A549 (cell line): Measurements from ENCODE around the gene DMRT3. TPM values are rescaled to one million over a fixed set of nuclear protein-coding genes. Genes with fewer than 3 reads are reported as not detected.

Experiments
- ATAC-seq, 2 experiments: fragments of 200-7000 bp in 1 of 2; fragments of >200 bp in 1 of 2; cut with Nextera tagmentation in 1 of 2; cut with Tn5 transposase in 1 of 2; 3 replicates each; pipeline versions ENCODE4 v1.8.0 to v1.9.1; 2018 to 2020; ENCODE audit warnings: mild to moderate bottlenecking in 1 of 2, moderate library complexity in 1 of 2
- CTCF ChIA-PET: fragments of 300-600 bp; sonication (Branson Sonifier 250); formaldehyde crosslinking; extraction: SDS; loops from one replicate; lab custom pipeline; 2021; ENCODE audit warnings: antibody characterized with exemption, inconsistent platforms; lab: Yijun Ruan, JAX
- POLR2A ChIA-PET: fragments of 350-600 bp; formaldehyde crosslinking; extraction: SDS; loops from one replicate; lab custom pipeline; 2021; ENCODE audit warnings: antibody characterized with exemption, inconsistent platforms; lab: Yijun Ruan, JAX
- DNase-seq, 2 experiments: peaks; one replicate each; pipeline versions ENCODE4 v3.0.0 to v3.0.0-alpha.2; 2011 to 2016; ENCODE audit warnings: low read depth in 1 of 2, low spot score in 1 of 2
- FAIRE-seq: peaks from 2 replicates; lab custom pipeline; 2011; peaks lifted over from hg19 to GRCh38; lab: Jason Lieb, UNC
- H3K27ac ChIP-seq, 2 experiments: fragments of >200 bp; sonication (Bioruptor Twin); formaldehyde crosslinking; 3 replicates each; pipeline ENCODE4 v1.5.1; 2016 to 2017
- H3K4me1 ChIP-seq: fragments of >200 bp; sonication (Bioruptor Twin); formaldehyde crosslinking; 3 replicates; pipeline ENCODE4 v1.6.1; 2016
- H3K4me2 ChIP-seq: fragments of >200 bp; sonication (Bioruptor Twin); formaldehyde crosslinking; 3 replicates; pipeline ENCODE4 v1.6.1; 2016
- H3K4me3 ChIP-seq: fragments of >200 bp; sonication (Bioruptor Twin); formaldehyde crosslinking; 3 replicates; pipeline ENCODE4 v1.5.1; 2016
- H3K9me3 ChIP-seq: fragments of >200 bp; sonication (Bioruptor Twin); formaldehyde crosslinking; 3 replicates; pipeline ENCODE4 v1.6.1; 2016
- ATOH8 ChIP-seq: fragments of 250-450 bp; sonication (Bioruptor Pico); IDR thresholded peaks from 2 replicates; pipeline ENCODE4 v1.5.0; 2020; ENCODE audit warnings: low read depth, mild to moderate bottlenecking, moderate library complexity
- CBX8 ChIP-seq: fragments of 200-600 bp; sonication (generic); IDR thresholded peaks from 2 replicates; pipeline ENCODE4 v1.6.1; 2016
- ELK1 ChIP-seq: fragments of 150-350 bp; IDR thresholded peaks from 2 replicates; pipeline ENCODE4 v1.6.1; 2014; ENCODE audit warnings: low read depth, mild to moderate bottlenecking, low read length
- EP300 ChIP-seq, 2 experiments: fragments of >200 bp; sonication (Bioruptor Twin); formaldehyde crosslinking; IDR thresholded peaks; 2 replicates in 1 of 2; 3 replicates in 1 of 2; pipeline ENCODE4 v1.6.1; 2016 to 2017
- FOSB ChIP-seq: fragments of 250-450 bp; sonication (Bioruptor Pico); IDR thresholded peaks from 2 replicates; pipeline ENCODE4 v1.5.0; 2020; ENCODE audit warnings: mild to moderate bottlenecking, moderate library complexity
- HES2 ChIP-seq: fragments of >200 bp; sonication (Bioruptor Twin); formaldehyde crosslinking; IDR thresholded peaks from 2 replicates; pipeline ENCODE4 v1.6.1; 2016
- HEYL ChIP-seq: fragments of 250-450 bp; sonication (Bioruptor Pico); IDR thresholded peaks from 2 replicates; pipeline ENCODE4 v1.8.0; 2021; ENCODE audit warnings: mild to moderate bottlenecking, moderate library complexity
- HOXA7 ChIP-seq: fragments of 250-450 bp; sonication (Bioruptor Pico); IDR thresholded peaks from 2 replicates; pipeline ENCODE4 v1.5.0; 2020; ENCODE audit warnings: mild to moderate bottlenecking, moderate library complexity
- HOXB13 ChIP-seq: fragments of 250-450 bp; sonication (Bioruptor Pico); IDR thresholded peaks from 2 replicates; pipeline ENCODE4 v1.5.0; 2020; ENCODE audit warnings: low read depth, mild to moderate bottlenecking, moderate library complexity
- HOXB5 ChIP-seq: fragments of 250-450 bp; sonication (Bioruptor Pico); IDR thresholded peaks from 2 replicates; pipeline ENCODE4 v1.5.0; 2020; ENCODE audit warnings: mild to moderate bottlenecking, moderate library complexity
- JUNB ChIP-seq: fragments of >200 bp; sonication (Bioruptor Twin); formaldehyde crosslinking; IDR thresholded peaks from 2 replicates; pipeline ENCODE4 v1.6.1; 2016
- MAX ChIP-seq: IDR thresholded peaks from 2 replicates; pipeline ENCODE4 v1.6.1; 2012
- MYC ChIP-seq: IDR thresholded peaks from 2 replicates; pipeline ENCODE4 v1.6.1; 2012; ENCODE audit warnings: mild to moderate bottlenecking, inconsistent platforms, low read length, improper control_type of control experiment, borderline replicate concordance
- NR3C1 ChIP-seq: fragments of >200 bp; sonication (Bioruptor Twin); formaldehyde crosslinking; IDR thresholded peaks from 3 replicates; pipeline ENCODE4 v1.6.1; 2017
- PBX3 ChIP-seq: IDR thresholded peaks from 2 replicates; pipeline ENCODE4 v1.6.1; 2012
- POLR2AphosphoS2 ChIP-seq: conservative IDR thresholded peaks from 2 replicates; pipeline ENCODE4 v1.6.1; 2012; ENCODE audit warnings: low read length, improper control_type of control experiment, inconsistent platforms
- RAD21 ChIP-seq, 2 experiments: fragments of >200 bp in 1 of 2; sonication (Bioruptor Twin) in 1 of 2; formaldehyde crosslinking in 1 of 2; IDR thresholded peaks in 1 of 2; conservative IDR thresholded peaks in 1 of 2; 2 replicates in 1 of 2; 3 replicates in 1 of 2; pipeline ENCODE4 v1.6.1; 2012 to 2018; ENCODE audit warnings: inconsistent platforms in 1 of 2
- RNF2 ChIP-seq: fragments of 200-600 bp; sonication (generic); IDR thresholded peaks from 2 replicates; pipeline ENCODE4 v1.6.1; 2016; ENCODE audit warnings: low read depth, mild to moderate bottlenecking, antibody characterized with exemption, moderate library complexity, borderline replicate concordance
- SMC3 ChIP-seq: fragments of >200 bp; sonication (Bioruptor Twin); formaldehyde crosslinking; IDR thresholded peaks from 3 replicates; pipeline ENCODE4 v1.6.1; 2018; ENCODE audit warnings: inconsistent platforms
- SREBF2 ChIP-seq: fragments of 450-650 bp; IDR thresholded peaks from 2 replicates; pipeline ENCODE4 v1.6.1; 2014; ENCODE audit warnings: mild to moderate bottlenecking, moderate library complexity
- ZC3H11A ChIP-seq: fragments of 450-650 bp; IDR thresholded peaks from 2 replicates; pipeline ENCODE4 v1.6.1; 2014; ENCODE audit warnings: antibody characterized with exemption, mild to moderate bottlenecking
- WGBS: methylation state at CpG from one replicate; pipeline ENCODE4 v1.1.6; 2017; ENCODE audit errors: missing lambda C conversion rate; 5-methylcytosine and 5-hydroxymethylcytosine counted together
- polyA plus RNA-seq, 4 experiments: library from polyadenylated mRNA; depleted of rRNA in 3 of 4; stranded (reverse); fragments of >200 nt; fragmentation: RNase III in 1 of 4; extraction: RNeasy Plus Mini Kit Qiagen cat#74134 plus additional on column Dnase treatment in 1 of 4; gene quantifications; 2 replicates in 3 of 4; 3 replicates in 1 of 4; pipeline ENCODE4 v1.2.3, GENCODE V29; 2011 to 2017

The DMRT3 gene
- polyA plus RNA-seq, 2 of the 4 experiments (the other 2 are of a cell fraction) = not detected

GRCh38 chr9:967903-968641 is 8.4 kb upstream of the DMRT3 start:
- DNase-seq (no peak), ATAC-seq (peak in 1 of 2 experiments; percentile 55; a peak in 3 of 6 replicates), FAIRE-seq (no peak)
- WGBS = 3% methylated on average over 15 of the region's 15 CpGs
- Histone ChIP-seq H3K4me1 (no peaks in the 10 kb centered on the region), H3K4me3 (no peak overlapping the region), H3K4me2 (peak overlapping the region; percentile 33), H3K27ac (no peak overlapping the region), H3K9me3 (peaks cover 3% of the 10 kb centered on the region; the same call in 1 of the 3 replicates)
- TF ChIP-seq ATOH8 (no peak), POLR2AphosphoS2 (no peak), MYC (no peak), HOXB13 (CRISPR knock-in tag) (no peak), RAD21 (conservative IDR thresholded peaks at IDR 0.05 in 1 of 2, IDR thresholded peaks at IDR 0.05 in 1 of 2) (no peak)
- ChIA-PET POLR2A (no interaction called here), CTCF (no interaction called here)

GRCh38 chr9:969310-970150 is 6.9 kb upstream of the DMRT3 start:
- ChIA-PET POLR2A (no interaction called here), CTCF (interaction anchor here (0.5 kb wide), 2 partner anchors 194 to 659 kb away, joined by 3 read pairs; no protein-coding TSS in a partner anchor)
- FAIRE-seq (no peak), DNase-seq (no peak), ATAC-seq (no peak; a peak in 2 of 6 replicates)
- TF ChIP-seq SREBF2 (no peak), FOSB (CRISPR knock-in tag) (no peak), MYC (no peak), HEYL (CRISPR knock-in tag) (no peak), SMC3 (no peak), MAX (no peak), HES2 (no peak), RNF2 (no peak), ZC3H11A (no peak), HOXB5 (CRISPR knock-in tag) (no peak), HOXA7 (no peak), JUNB (no peak), CBX8 (no peak), NR3C1 (no peak), PBX3 (no peak), ELK1 (no peak), EP300 (IDR thresholded peaks at IDR 0.05) (no peak)
- WGBS = 67% methylated on average over 37 of the region's 49 CpGs
- no peak overlapping the region for H3K4me3 ChIP-seq
- H3K4me2 ChIP-seq = no peak overlapping the region
- no peak overlapping the region for H3K27ac ChIP-seq
- H3K4me1 ChIP-seq = no peaks in the 10 kb centered on the region
- H3K9me3 ChIP-seq = peaks cover 3% of the 10 kb centered on the region; the same call in 1 of the 3 replicates
